RWPE2 (cell line): ENCODE data around the gene DLG2.
"Not testable (repeated sequence)": the region's sequence is repeated elsewhere in the genome, so short reads cannot be mapped to it uniquely, and the experiment has no call there.

Experiments used
- ATAC-seq: fragments of 200-7000 bp; cut with Tn5 transposase; 3 replicates; pipeline ENCODE4 v1.9.1; 2021; ENCODE audit warnings: low read depth
- DNase-seq: peaks from one replicate; pipeline ENCODE4 v3.0.0-alpha.2; 2020; ENCODE audit warnings: low spot score
- H3K27ac ChIP-seq: fragments of 450-650 bp; 2 replicates; pipeline ENCODE4 v1.5.1; 2017; ENCODE audit warnings: mild to moderate bottlenecking; ENCODE audit not compliant: poor library complexity, severe bottlenecking
- H3K27me3 ChIP-seq: fragments of 250-450 bp; sonication (Bioruptor Pico); 2 replicates; pipeline ENCODE4 v1.5.1; 2021; ENCODE audit warnings: mild to moderate bottlenecking, moderate library complexity; ENCODE audit not compliant: insufficient read depth, poor library complexity, severe bottlenecking
- H3K36me3 ChIP-seq: fragments of 250-450 bp; sonication (Bioruptor Pico); 2 replicates; pipeline ENCODE4 v1.5.1; 2020; ENCODE audit warnings: low read depth, mild to moderate bottlenecking, moderate library complexity
- H3K4me1 ChIP-seq: fragments of 250-450 bp; sonication (Bioruptor Pico); 2 replicates; pipeline ENCODE4 v1.5.1; 2021; ENCODE audit warnings: mild to moderate bottlenecking, moderate library complexity; ENCODE audit not compliant: insufficient read depth, poor library complexity, severe bottlenecking
- H3K4me3 ChIP-seq: fragments of 250-450 bp; sonication (Bioruptor Pico); 2 replicates; pipeline ENCODE4 v1.5.1; 2021; ENCODE audit warnings: mild to moderate bottlenecking, moderate library complexity; ENCODE audit not compliant: severe bottlenecking
- H3K9me3 ChIP-seq: fragments of 250-450 bp; sonication (Bioruptor Pico); 2 replicates; pipeline ENCODE4 v1.5.1; 2021; ENCODE audit warnings: mild to moderate bottlenecking, moderate library complexity; ENCODE audit not compliant: severe bottlenecking
- CTCF ChIP-seq: fragments of 450-650 bp; IDR thresholded peaks from one replicate; pipeline ENCODE4 v1.5.1; 2017; ENCODE audit warnings: mild to moderate bottlenecking, moderate library complexity; ENCODE audit not compliant: poor library complexity, severe bottlenecking

DLG2 gene

GRCh38 chr11:85663080-85663752 is 36.1 kb upstream of the DLG2 start:
- Histone ChIP-seq H3K4me1 (peaks cover 29% of the 10 kb centered on the region), H3K36me3 (peaks cover 58% of the 10 kb centered on the region), H3K4me3 (peak overlapping the region; percentile 74), H3K9me3 (no peaks in the 10 kb centered on the region), H3K27me3 (no peaks in the 10 kb centered on the region), H3K27ac (peak overlapping the region; percentile 75)
- DNase-seq (no peak), ATAC-seq (no peak)
- no peak for TF ChIP-seq CTCF

GRCh38 chr11:85661972-85662664 is 35.0 kb upstream of the DLG2 start:
- Histone ChIP-seq H3K4me1 (peaks cover 29% of the 10 kb centered on the region), H3K4me3 (peak overlapping the region; percentile 74), H3K36me3 (peaks cover 69% of the 10 kb centered on the region), H3K9me3 (no peaks in the 10 kb centered on the region), H3K27me3 (no peaks in the 10 kb centered on the region), H3K27ac (no peak overlapping the region)
- DNase-seq, result no peak
- no peak for ATAC-seq
- no peak for TF ChIP-seq CTCF

GRCh38 chr11:85658180-85658579 is 31.0 kb upstream of the DLG2 start:
- Histone ChIP-seq H3K27me3 (no peaks in the 10 kb centered on the region), H3K4me3 (no peak overlapping the region), H3K36me3 (peaks cover 95% of the 10 kb centered on the region), H3K4me1 (peaks cover 29% of the 10 kb centered on the region), H3K27ac (no peak overlapping the region), H3K9me3 (no peaks in the 10 kb centered on the region)
- ATAC-seq (no peak), DNase-seq (no peak)
- TF ChIP-seq CTCF, result no peak

GRCh38 chr11:85656777-85657176 is 29.6 kb upstream of the DLG2 start:
- no peaks in the 10 kb centered on the region for H3K27me3 ChIP-seq
- peaks cover 29% of the 10 kb centered on the region for H3K4me1 ChIP-seq

GRCh38 chr11:85654343-85654742 is 27.2 kb upstream of the DLG2 start:
- ATAC-seq, H3K27ac ChIP-seq, H3K4me1 ChIP-seq, H3K4me3 ChIP-seq, H3K27me3 ChIP-seq, H3K9me3 ChIP-seq, DNase-seq: not testable (repeated sequence)
- peaks cover 74% of the 10 kb centered on the region for H3K36me3 ChIP-seq

More at GRCh38 chr11:85656777-85657176, 29.6 kb upstream of the DLG2 start:
- DNase-seq, result no peak
- Histone ChIP-seq H3K9me3 (no peaks in the 10 kb centered on the region), H3K36me3 (peaks cover 84% of the 10 kb centered on the region), H3K27ac (no peak overlapping the region), H3K4me3 (no peak overlapping the region)
- no peak for ATAC-seq
- TF ChIP-seq CTCF, result no peak
